HEK293 (cell line): ENCODE results near the gene TRPV6.

ENCODE experiments used
- CTCF ChIA-PET: fragments of 350-600 bp; formaldehyde crosslinking; extraction: SDS; loops from one replicate; lab custom pipeline; 2021; ENCODE audit warnings: antibody characterized with exemption; lab: Yijun Ruan, JAX
- POLR2A ChIA-PET: fragments of 300-600 bp; formaldehyde crosslinking; extraction: SDS; loops from one replicate; lab custom pipeline; 2020; ENCODE audit warnings: antibody characterized with exemption, inconsistent platforms; lab: Yijun Ruan, JAX
- H3K27ac ChIP-seq: fragments of 200-500 bp; sonication (Bioruptor generic); 2 replicates; pipeline ENCODE4 v1.5.1; 2014; ENCODE audit warnings: low read depth, low read length, control low read depth, inconsistent platforms; ENCODE audit errors: extremely low read depth
- H3K36me3 ChIP-seq, 2 experiments: fragments of 200-500 bp in 1 of 2; sonication (Bioruptor generic) in 1 of 2; 1 replicate in 1 of 2; 2 replicates in 1 of 2; pipeline ENCODE4 v1.5.1; 2014 to 2017; ENCODE audit warnings: inconsistent platforms in 2 of 2, low read length in 2 of 2; ENCODE audit not compliant: control insufficient read depth in 2 of 2, insufficient read depth in 1 of 2
- H3K4me1 ChIP-seq: fragments of 200-500 bp; sonication (Bioruptor generic); 2 replicates; pipeline ENCODE4 v1.5.1; 2014; ENCODE audit warnings: mild to moderate bottlenecking, low read length, inconsistent platforms; ENCODE audit not compliant: control insufficient read depth, insufficient read depth
- H3K4me3 ChIP-seq: 2 replicates; pipeline ENCODE4 v1.5.1; 2011; ENCODE audit warnings: low read depth, mild to moderate bottlenecking, control low read depth, low read length, moderate library complexity
- H3K9me3 ChIP-seq: fragments of 200-500 bp; sonication (Bioruptor generic); 2 replicates; pipeline ENCODE4 v1.5.1; 2014; ENCODE audit warnings: low read depth, low read length, inconsistent platforms; ENCODE audit not compliant: control insufficient read depth, insufficient read depth
- BCL11A ChIP-seq: fragments of 450-650 bp; formaldehyde crosslinking; IDR thresholded peaks from 2 replicates; pipeline ENCODE4 v1.5.1; 2016; ENCODE audit warnings: low read depth, missing biosample characterization, missing genetic modification characterization
- GLI2 ChIP-seq: fragments of 450-650 bp; formaldehyde crosslinking; IDR thresholded peaks from 2 replicates; pipeline ENCODE4; 2017; ENCODE audit warnings: missing biosample characterization, missing genetic modification characterization, low read depth, borderline replicate concordance
- GLIS1 ChIP-seq: fragments of 450-650 bp; formaldehyde crosslinking; IDR thresholded peaks from 2 replicates; pipeline ENCODE4 v1.5.1; 2016; ENCODE audit warnings: missing biosample characterization, missing genetic modification characterization
- HOXD13 ChIP-seq: sonication (generic); formaldehyde crosslinking; IDR thresholded peaks from 2 replicates; pipeline ENCODE4 v1.8.0; 2022; ENCODE audit warnings: missing genetic modification reagents, borderline replicate concordance
- KLF16 ChIP-seq: fragments of 450-650 bp; formaldehyde crosslinking; IDR thresholded peaks from 2 replicates; pipeline ENCODE4 v1.5.1; 2017; ENCODE audit warnings: missing biosample characterization, missing genetic modification characterization
- PRDM6 ChIP-seq: fragments of 450-650 bp; formaldehyde crosslinking; IDR thresholded peaks from 2 replicates; pipeline ENCODE4 v1.5.1; 2017; ENCODE audit warnings: missing biosample characterization, missing genetic modification characterization
- YY2 ChIP-seq: fragments of 450-650 bp; formaldehyde crosslinking; IDR thresholded peaks from 2 replicates; pipeline ENCODE4 v1.5.1; 2016; ENCODE audit warnings: missing biosample characterization, missing genetic modification characterization
- ZBTB17 ChIP-seq: fragments of 450-650 bp; formaldehyde crosslinking; IDR thresholded peaks from 2 replicates; pipeline ENCODE4 v1.5.1; 2016; ENCODE audit warnings: missing biosample characterization, missing genetic modification characterization
- ZBTB44 ChIP-seq: fragments of 450-650 bp; IDR thresholded peaks from 2 replicates; pipeline ENCODE4 v1.5.1; 2018; ENCODE audit warnings: missing biosample characterization, mild to moderate bottlenecking, missing genetic modification characterization
- ZIC2 ChIP-seq: fragments of 450-650 bp; formaldehyde crosslinking; IDR thresholded peaks from 2 replicates; pipeline ENCODE4 v1.5.1; 2016; ENCODE audit warnings: missing biosample characterization, missing genetic modification characterization
- ZNF112 ChIP-seq: fragments of 450-650 bp; formaldehyde crosslinking; IDR thresholded peaks from 2 replicates; pipeline ENCODE4 v1.5.0; 2017; ENCODE audit warnings: missing biosample characterization, missing genetic modification characterization
- ZNF174 ChIP-seq: fragments of 450-650 bp; formaldehyde crosslinking; IDR thresholded peaks from 2 replicates; pipeline ENCODE4 v1.5.0; 2017; ENCODE audit warnings: missing biosample characterization, mild to moderate bottlenecking, missing genetic modification characterization
- ZNF18 ChIP-seq: fragments of 450-650 bp; formaldehyde crosslinking; IDR thresholded peaks from 2 replicates; pipeline ENCODE4 v1.5.1; 2016; ENCODE audit warnings: missing biosample characterization, missing genetic modification characterization
- ZNF274 ChIP-seq, 2 experiments: fragments of 200-500 bp in 1 of 2; fragments of 450-650 bp in 1 of 2; sonication (Bioruptor generic) in 1 of 2; formaldehyde crosslinking in 1 of 2; IDR thresholded peaks; 2 replicates each; pipeline versions ENCODE4 v1.5.1 to v1.6.1; 2014 to 2016; ENCODE audit warnings: borderline replicate concordance in 1 of 2, inconsistent platforms in 1 of 2, low read length in 1 of 2, missing biosample characterization in 1 of 2, missing genetic modification characterization in 1 of 2
- ZNF280C ChIP-seq: fragments of 450-650 bp; formaldehyde crosslinking; IDR thresholded peaks from 2 replicates; pipeline ENCODE4 v1.5.1; 2016; ENCODE audit warnings: missing biosample characterization, missing genetic modification characterization
- ZNF391 ChIP-seq: fragments of 450-650 bp; formaldehyde crosslinking; IDR thresholded peaks from 2 replicates; pipeline ENCODE4 v1.5.1; 2016; ENCODE audit warnings: low read depth, missing biosample characterization, missing genetic modification characterization, borderline replicate concordance
- ZNF416 ChIP-seq: fragments of 450-650 bp; formaldehyde crosslinking; IDR thresholded peaks from 2 replicates; pipeline ENCODE4 v1.5.1; 2016; ENCODE audit warnings: missing biosample characterization, missing genetic modification characterization
- ZNF488 ChIP-seq: fragments of 450-650 bp; formaldehyde crosslinking; IDR thresholded peaks from 2 replicates; pipeline ENCODE4 v1.5.1; 2016; ENCODE audit warnings: missing biosample characterization, missing genetic modification characterization
- ZNF521 ChIP-seq: fragments of 450-650 bp; formaldehyde crosslinking; IDR thresholded peaks from 2 replicates; pipeline ENCODE4 v1.5.1; 2017; ENCODE audit warnings: missing biosample characterization, mild to moderate bottlenecking, missing genetic modification characterization
- ZNF530 ChIP-seq: fragments of 450-650 bp; formaldehyde crosslinking; IDR thresholded peaks from 2 replicates; pipeline ENCODE4 v1.5.1; 2016; ENCODE audit warnings: low read depth, missing biosample characterization, missing genetic modification characterization
- ZNF544 ChIP-seq: fragments of 450-650 bp; formaldehyde crosslinking; IDR thresholded peaks from 2 replicates; pipeline ENCODE4 v1.5.0; 2017; ENCODE audit warnings: missing biosample characterization, missing genetic modification characterization
- ZNF654 ChIP-seq: fragments of 450-650 bp; formaldehyde crosslinking; IDR thresholded peaks from 2 replicates; pipeline ENCODE4 v1.5.1; 2016; ENCODE audit warnings: low read depth, missing biosample characterization, missing genetic modification characterization
- ZNF76 ChIP-seq: fragments of 450-650 bp; formaldehyde crosslinking; IDR thresholded peaks from 2 replicates; pipeline ENCODE4; 2016; ENCODE audit warnings: low read depth, missing biosample characterization, missing genetic modification characterization, borderline replicate concordance
- ZNF777 ChIP-seq: fragments of 450-650 bp; formaldehyde crosslinking; IDR thresholded peaks from 2 replicates; pipeline ENCODE4 v1.5.1; 2017; ENCODE audit warnings: missing biosample characterization, missing genetic modification characterization, borderline replicate concordance
- ZNF791 ChIP-seq: fragments of 450-650 bp; formaldehyde crosslinking; IDR thresholded peaks from 2 replicates; pipeline ENCODE4 v1.5.1; 2016; ENCODE audit warnings: missing biosample characterization, missing genetic modification characterization
- ZSCAN18 ChIP-seq: fragments of 450-650 bp; formaldehyde crosslinking; IDR thresholded peaks from 2 replicates; pipeline ENCODE4 v1.5.1; 2016; ENCODE audit warnings: missing biosample characterization, missing genetic modification characterization
- ZSCAN23 ChIP-seq: fragments of 450-650 bp; formaldehyde crosslinking; IDR thresholded peaks from 2 replicates; pipeline ENCODE4 v1.5.1; 2016; ENCODE audit warnings: missing biosample characterization, missing genetic modification characterization

The TRPV6 gene

GRCh38 chr7:142889816-142890215, 4.3 kb upstream of the TRPV6 start:
- Histone ChIP-seq H3K27ac (no peak overlapping the region), H3K4me1 (no peaks in the 10 kb centered on the region), H3K9me3 (no peaks in the 10 kb centered on the region), H3K4me3 (no peak overlapping the region), H3K36me3 (no peaks in the 10 kb centered on the region)
- TF ChIP-seq PRDM6 (tag by site-specific recombination) (no peak), GLI2 (no peak), ZNF530 (no peak), ZNF521 (tag by site-specific recombination) (no peak), ZNF76 (no peak), ZNF791 (no peak), ZSCAN23 (tag by site-specific recombination) (no peak), ZNF280C (no peak), ZNF174 (no peak), ZNF654 (no peak), ZNF274 (IDR thresholded peaks at IDR 0.05; ENCODE audit: low read length) (no peak), ZNF274 (tag by site-specific recombination; IDR thresholded peaks at IDR 0.05; ENCODE audit: borderline replicate concordance) (no peak), YY2 (no peak), ZBTB44 (tag by site-specific recombination) (no peak), KLF16 (tag by site-specific recombination) (no peak), ZBTB17 (tag by site-specific recombination) (no peak)
- ChIA-PET POLR2A (no interaction called here), CTCF (no interaction called here)

- Histone ChIP-seq H3K4me1 (no peaks in the 10 kb centered on the region), H3K27ac (no peak overlapping the region), H3K9me3 (no peaks in the 10 kb centered on the region), H3K4me3 (no peak overlapping the region), H3K36me3 (no peaks in the 10 kb centered on the region)
- ChIA-PET CTCF (interaction anchor here (0.6 to 1.7 kb wide), 5 partner anchors 15 to 328 kb away, joined by 3 to 8 read pairs (median 4); no protein-coding TSS in a partner anchor), POLR2A (interaction anchor here (0.7 kb wide), 1 partner anchor 116 kb away, joined by 4 read pairs; no protein-coding TSS in a partner anchor)
- no peak for TF ChIP-seq BCL11A (tag by site-specific recombination)
- TF ChIP-seq HOXD13 (CRISPR knock-in tag) = no peak
- no peak for TF ChIP-seq ZNF777 (tag by site-specific recombination)
- TF ChIP-seq ZNF18 (tag by site-specific recombination) = no peak
- TF ChIP-seq GLIS1 (tag by site-specific recombination) = no peak
- no peak for TF ChIP-seq ZNF416 (tag by site-specific recombination)
- no peak for TF ChIP-seq ZNF112
- no peak for TF ChIP-seq ZNF488 (tag by site-specific recombination)
- no peak for TF ChIP-seq ZNF544 (tag by site-specific recombination)
- no peak for TF ChIP-seq ZNF391
- TF ChIP-seq ZIC2 (tag by site-specific recombination) = no peak
- TF ChIP-seq ZSCAN18 (tag by site-specific recombination) = no peak
Measured at GRCh38 chr7:142887282-142888015, 1.9 kb upstream of the TRPV6 start.
